Neural progenitor cell (in vitro differentiated cells): ENCODE data around the gene RCE1.

Source experiments
- CTCF ChIP-seq: fragments of 200-600 bp; sonication (generic); IDR thresholded peaks from 2 replicates; pipeline ENCODE4 v1.5.1; 2017; ENCODE audit warnings: antibody characterized with exemption, mild to moderate bottlenecking
- EZH2 ChIP-seq: fragments of 200-600 bp; sonication (generic); IDR thresholded peaks from 2 replicates; pipeline ENCODE4 v1.6.1; 2017; ENCODE audit warnings: antibody characterized with exemption, mild to moderate bottlenecking, moderate library complexity

DNA sequence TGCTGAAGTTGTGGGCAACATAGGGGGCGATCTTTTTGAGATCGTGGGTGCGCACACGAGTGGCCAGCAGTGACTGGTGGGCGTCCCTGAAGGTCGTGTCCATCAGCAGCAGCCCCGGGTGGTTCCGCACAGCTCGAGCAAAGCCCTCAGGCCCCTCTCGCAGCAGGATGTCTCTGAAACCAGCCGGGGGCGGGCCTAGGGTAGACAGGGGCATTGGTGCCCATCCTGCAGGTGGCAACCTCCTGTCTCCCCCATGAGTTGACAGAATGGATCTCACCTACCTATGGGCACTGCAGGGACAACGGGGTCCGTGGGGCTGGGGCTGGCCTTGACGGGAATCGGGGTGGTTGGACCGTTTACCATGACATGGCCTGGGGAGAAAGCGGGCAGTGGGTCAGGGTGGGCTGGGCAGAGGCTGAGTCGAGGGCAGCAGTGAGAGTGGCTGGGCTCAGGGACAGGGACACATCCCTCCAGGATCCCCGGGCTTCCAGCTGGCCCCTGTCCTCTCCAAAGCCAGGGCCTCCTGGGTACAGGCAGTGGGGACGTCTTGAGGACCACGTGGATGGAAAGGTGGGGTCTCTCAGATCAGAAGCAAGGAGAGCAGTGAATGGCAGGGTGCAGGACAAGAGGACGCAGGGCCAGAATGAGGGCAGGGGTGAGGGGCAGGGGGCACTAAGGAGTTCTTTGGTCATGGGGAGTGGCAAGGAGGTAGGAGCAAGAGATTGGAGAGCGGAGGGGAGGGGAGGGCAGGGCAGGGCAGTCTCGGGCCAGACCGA lies 9.4 kb downstream of the RCE1 start:
- no peak for TF ChIP-seq CTCF
- TF ChIP-seq EZH2: no peak
